COR-L47 (cell line): ENCODE data around the gene VEPH1.
"Not testable (repeated sequence)": the region's sequence is repeated elsewhere in the genome, so short reads cannot be mapped to it uniquely, and the experiment has no call there.

ENCODE experiments used
- DNase-seq: peaks from one replicate; lab custom pipeline; 2025; lab: John Stamatoyannopoulos, UW

VEPH1 gene

GRCh38 chr3:157350651-157351050 is 152.6 kb downstream of the VEPH1 start:
- DNase-seq = not testable (repeated sequence)

GRCh38 chr3:157348304-157349075 is 154.7 kb downstream of the VEPH1 start:
- DNase-seq = not testable (repeated sequence)

GRCh38 chr3:157347577-157348303 is 155.5 kb downstream of the VEPH1 start:
- no peak for DNase-seq

GRCh38 chr3:157336252-157337009 is 166.8 kb downstream of the VEPH1 start:
- DNase-seq = no peak

GRCh38 chr3:157335233-157336076 is 167.8 kb downstream of the VEPH1 start:
- peak; percentile 46 for DNase-seq

- no peak for DNase-seq
These were observed 169.6 kb downstream of the VEPH1 start for GRCh38 chr3:157333551-157333991.

GRCh38 chr3:157330206-157330605 is 173.0 kb downstream of the VEPH1 start:
- no peak for DNase-seq

- no peak for DNase-seq
These were observed 173.7 kb downstream of the VEPH1 start for GRCh38 chr3:157329551-157329950.

- no peak for DNase-seq
These were observed 175.4 kb downstream of the VEPH1 start for GRCh38 chr3:157327837-157328236.

- DNase-seq = no peak
These were observed 176.2 kb downstream of the VEPH1 start for GRCh38 chr3:157327018-157327417.

GRCh38 chr3:157324869-157325268 is 178.3 kb downstream of the VEPH1 start:
- DNase-seq = not testable (repeated sequence)

GRCh38 chr3:157323360-157323759 is 179.9 kb downstream of the VEPH1 start:
- no peak for DNase-seq

GRCh38 chr3:157319672-157320071 is 183.5 kb downstream of the VEPH1 start:
- DNase-seq = no peak

- DNase-seq = no peak
These were observed 184.5 kb downstream of the VEPH1 start for GRCh38 chr3:157318639-157319288.

GRCh38 chr3:157317895-157318294 is 185.3 kb downstream of the VEPH1 start:
- no peak for DNase-seq

GRCh38 chr3:157313186-157313585 is 190.0 kb downstream of the VEPH1 start:
- DNase-seq = no peak

GRCh38 chr3:157312376-157312745 is 190.9 kb downstream of the VEPH1 start:
- DNase-seq = no peak

GRCh38 chr3:157311633-157312375 is 191.4 kb downstream of the VEPH1 start:
- DNase-seq = no peak

- no peak for DNase-seq
These were observed 192.7 kb downstream of the VEPH1 start for GRCh38 chr3:157310329-157311052.

- no peak for DNase-seq
These were observed 196.7 kb downstream of the VEPH1 start for GRCh38 chr3:157306502-157306901.
